GM12878 (cell line): ENCODE measurements around the gene GATA2. TPM values are rescaled to one million over a fixed set of nuclear protein-coding genes. Genes with fewer than 3 reads are reported as not detected.

Source experiments
- ATAC-seq: fragments of 200-7000 bp; cut with Tn5 transposase; 3 replicates; pipeline ENCODE4 v1.9.1; 2020; ENCODE audit warnings: mild to moderate bottlenecking, moderate library complexity
- BruUV-seq: library from RNA; stranded (reverse); fragments of 400-500 nt; replicated peaks from 2 replicates; lab custom pipeline; 2021; lab: Mats Ljungman, UMichigan
- CTCF ChIA-PET: fragments of 300-600 bp; sonication (Branson Sonifier 250); formaldehyde crosslinking; extraction: SDS; loops from one replicate; lab custom pipeline; 2021; ENCODE audit warnings: inconsistent platforms; lab: Yijun Ruan, JAX
- POLR2A ChIA-PET: fragments of 350-600 bp; formaldehyde crosslinking; extraction: SDS; loops from one replicate; lab custom pipeline; 2021; ENCODE audit warnings: inconsistent platforms; lab: Charles Lee
- RAD21 ChIA-PET: fragments of 300-600 bp; sonication (Branson Sonifier 250); formaldehyde crosslinking; loops from one replicate; lab custom pipeline; 2023; ENCODE audit warnings: antibody characterized with exemption; ENCODE audit not compliant: unreplicated experiment; lab: Charles Lee
- SMC1A ChIA-PET: fragments of 300-600 bp; sonication (Branson Sonifier 250); formaldehyde crosslinking; loops from one replicate; lab custom pipeline; 2023; ENCODE audit not compliant: unreplicated experiment, uncharacterized antibody; lab: Charles Lee
- DNase-seq: peaks from one replicate; pipeline ENCODE4 v3.0.0-alpha.2; 2011; ENCODE audit warnings: low read depth, low spot score
- FAIRE-seq: peaks from 3 replicates; lab custom pipeline; 2011; peaks lifted over from hg19 to GRCh38; lab: Jason Lieb, UNC
- H2AFZ ChIP-seq: 2 replicates; pipeline ENCODE4 v1.6.0; 2011; ENCODE audit warnings: low read depth, low read length, control low read depth; ENCODE audit not compliant: control insufficient read depth
- H3K27ac ChIP-seq: 2 replicates; pipeline ENCODE4 v1.5.1; 2011; ENCODE audit warnings: control low read depth; ENCODE audit not compliant: control insufficient read depth, insufficient read depth
- H3K27me3 ChIP-seq, 2 experiments: replicated peaks in 1 of 2; 2 replicates each; pipeline versions ENCODE4 v1.6.0 to v1.6.1; 2011; ENCODE audit warnings: low read length in 1 of 2; ENCODE audit not compliant: control insufficient read depth in 2 of 2, insufficient read depth in 2 of 2
- H3K36me3 ChIP-seq, 2 experiments: 2 replicates each; pipeline ENCODE4 v1.5.1; 2011; ENCODE audit warnings: low read length in 1 of 2; ENCODE audit not compliant: control insufficient read depth in 2 of 2, insufficient read depth in 2 of 2
- H3K4me1 ChIP-seq: 2 replicates; pipeline ENCODE4 v1.6.1; 2011; ENCODE audit warnings: mild to moderate bottlenecking, low read length, moderate library complexity, mixed read lengths; ENCODE audit not compliant: control insufficient read depth, insufficient read depth
- H3K4me2 ChIP-seq: 2 replicates; pipeline ENCODE4 v1.6.0; 2011; ENCODE audit warnings: control low read depth; ENCODE audit not compliant: control insufficient read depth, insufficient read depth
- H3K4me3 ChIP-seq: fragments of 200-600 bp; sonication (generic); 2 replicates; pipeline ENCODE4 v1.5.1; 2016
- H3K79me2 ChIP-seq: 2 replicates; pipeline ENCODE4 v1.6.0; 2011; ENCODE audit warnings: low read length; ENCODE audit not compliant: control insufficient read depth, insufficient read depth
- H3K9ac ChIP-seq: 2 replicates; pipeline ENCODE4 v1.8.0; 2011; ENCODE audit warnings: low read length, control low read depth, mixed read lengths; ENCODE audit not compliant: control insufficient read depth, insufficient read depth
- H3K9me3 ChIP-seq: replicated peaks from 3 replicates; pipeline ENCODE4 v1.5.1; 2011; ENCODE audit warnings: mild to moderate bottlenecking, low read length; ENCODE audit not compliant: control insufficient read depth, insufficient read depth
- H4K20me1 ChIP-seq: 2 replicates; pipeline ENCODE4 v1.6.0; 2011; ENCODE audit not compliant: control insufficient read depth, insufficient read depth
- HCFC1 ChIP-seq: fragments of 150-350 bp; IDR thresholded peaks from 2 replicates; pipeline ENCODE4 v1.6.1; 2014; ENCODE audit warnings: low read length
- HDAC2 ChIP-seq: fragments of 200-600 bp; sonication (generic); IDR thresholded peaks from 2 replicates; pipeline ENCODE4 v1.6.1; 2017
- NR2C2 ChIP-seq: IDR thresholded peaks from 2 replicates; pipeline ENCODE4 v1.6.1; 2011; ENCODE audit warnings: borderline replicate concordance, low read depth; ENCODE audit not compliant: control insufficient read depth, insufficient read length
- POLR2A ChIP-seq: IDR thresholded peaks from 2 replicates; pipeline ENCODE4 v1.6.1; 2011; ENCODE audit warnings: low read depth, mild to moderate bottlenecking, low read length
- SIN3A ChIP-seq: IDR thresholded peaks from 2 replicates; pipeline ENCODE4 v1.6.1; 2012; ENCODE audit warnings: low read depth, low read length, improper control_type of control experiment
- SMAD1 ChIP-seq: fragments of 450-650 bp; IDR thresholded peaks from 2 replicates; pipeline ENCODE4 v1.6.1; 2018; ENCODE audit warnings: mild to moderate bottlenecking, low read depth; ENCODE audit not compliant: partially characterized antibody
- SP1 ChIP-seq: IDR thresholded peaks from one replicate; pipeline ENCODE4 v1.6.1; 2011; ENCODE audit warnings: low read depth, low read length
- SRF ChIP-seq, 2 experiments: IDR thresholded peaks; 2 replicates each; pipeline ENCODE4 v1.6.1; 2011; ENCODE audit warnings: low read depth in 2 of 2, low read length in 2 of 2, mild to moderate bottlenecking in 1 of 2, moderate library complexity in 1 of 2
- SUZ12 ChIP-seq: fragments of 200-600 bp; sonication (generic); IDR thresholded peaks from one replicate; pipeline ENCODE4 v1.6.1; 2018; ENCODE audit warnings: antibody characterized with exemption, mild to moderate bottlenecking; ENCODE audit not compliant: unreplicated experiment
- ZNF217 ChIP-seq: fragments of 450-650 bp; IDR thresholded peaks from 2 replicates; pipeline ENCODE4 v1.6.1; 2017; ENCODE audit warnings: antibody characterized with exemption, mild to moderate bottlenecking
- ZZZ3 ChIP-seq: IDR thresholded peaks from 2 replicates; pipeline ENCODE4 v1.6.1; 2011; ENCODE audit warnings: low read depth; ENCODE audit not compliant: control insufficient read depth, insufficient read length
- WGBS: methylation state at CpG from one replicate; pipeline ENCODE4 v1.1.6; 2016; ENCODE audit warnings: low lambda C conversion rate; ENCODE audit not compliant: insufficient replicate concordance, insufficient coverage; ENCODE audit errors: missing lambda C conversion rate; 5-methylcytosine and 5-hydroxymethylcytosine counted together
- in situ Hi-C: fragments of 300-500 bp; cut with MboI; formaldehyde crosslinking; loops from 9 replicates; pipeline ENCODE4 v1.14.3; 2018; ENCODE audit warnings: mixed read lengths
- intact Hi-C: fragments of 100-400 bp; cut with micrococcal nuclease; formaldehyde crosslinking; loops from one replicate; pipeline ENCODE4 v1.14.2; 2022; ENCODE audit not compliant: unreplicated experiment
- polyA plus RNA-seq, 11 experiments: library from polyadenylated mRNA; depleted of rRNA in 4 of 11; unstranded in 6 of 11; stranded (reverse) in 5 of 11; fragments of >200 nt; fragmentation: Nextera tagmentation in 4 of 11; fragmentation: Illumina TruSeq in 1 of 11; extraction: Ambion mirVana in 4 of 11; extraction: Trizol in 1 of 11; gene quantifications; 1 replicate in 1 of 11; 2 replicates in 10 of 11; pipeline versions ENCODE4 v1.2.1 to v1.2.3, GENCODE V29; 2011 to 2016; ENCODE audit warnings: inconsistent platforms in 2 of 11, missing spikeins in 2 of 11, low read depth in 1 of 11
- total RNA-seq, 4 experiments: library from RNA; depleted of rRNA in 3 of 4; stranded (reverse); fragments of >200 nt in 3 of 4; fragmentation: Illumina TruSeq in 1 of 4; extraction: Trizol in 1 of 4; gene quantifications; 2 replicates each; pipeline versions ENCODE4 v1.2.1 to v1.2.3, GENCODE V29; 2013 to 2021
- TF ChIP-seq, protein P1 (sequence below): fragments of 450-650 bp; IDR thresholded peaks from 2 replicates; pipeline ENCODE4 v1.6.1; 2017; ENCODE audit warnings: mild to moderate bottlenecking, moderate library complexity

GATA2 gene
- total and polyA plus RNA-seq, 10 of the 15 experiments (the other 5 are each of a cell fraction or from before 2014, with no cell fraction given): 0.56 TPM; not detected in 9

DNA sequence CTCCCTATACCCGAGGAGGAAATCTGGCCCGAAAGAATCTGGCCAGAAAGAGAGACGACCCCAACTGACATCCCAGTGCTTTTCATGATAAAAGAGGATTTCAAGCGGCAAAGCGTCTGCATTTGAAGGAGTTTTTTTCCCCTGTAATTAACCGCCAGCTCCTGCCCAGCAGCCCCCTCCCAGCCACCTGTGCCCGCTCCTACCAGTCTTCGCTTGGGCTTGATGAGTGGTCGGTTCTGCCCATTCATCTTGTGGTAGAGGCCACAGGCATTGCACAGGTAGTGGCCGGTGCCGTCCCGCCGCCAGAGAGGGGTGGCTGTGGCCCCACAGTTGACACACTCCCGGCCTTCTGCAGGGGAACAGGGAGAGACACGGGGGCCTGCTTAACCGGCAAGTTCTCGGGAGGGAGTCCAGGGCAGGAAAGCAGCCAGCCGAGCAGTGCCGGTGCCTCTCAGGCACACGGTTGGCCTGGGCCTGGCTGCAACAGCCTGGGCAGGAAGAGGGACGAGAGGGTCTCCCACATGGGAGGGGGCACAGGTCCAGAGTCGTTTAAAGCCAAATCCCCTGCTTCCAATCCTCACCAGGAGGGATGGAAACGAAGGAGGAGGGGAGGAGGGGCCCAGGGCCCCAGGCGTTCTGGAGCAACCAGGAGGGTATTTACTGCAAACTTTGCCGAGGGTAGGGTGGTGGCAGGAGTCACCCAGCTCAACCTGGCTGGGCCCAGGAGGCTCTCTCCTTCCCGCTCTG is 9.2 kb downstream of the GATA2 start:
- POLR2A ChIA-PET: interaction anchor here (0.6 kb wide), 1 partner anchor 93 kb away, joined by 3 read pairs; no protein-coding TSS in a partner anchor
- DNase-seq: no peak
- RAD21 ChIA-PET: no interaction called here
- H3K27ac ChIP-seq: no peak overlapping the region
- no peaks in the 10 kb centered on the region for H3K79me2 ChIP-seq
- CTCF ChIA-PET: interaction anchor here (0.7 kb wide), 1 partner anchor 56 kb away, joined by 3 read pairs; no protein-coding TSS in a partner anchor
- H3K4me3 ChIP-seq: no peak overlapping the region
- WGBS: 25% methylated on average over 26 of the region's 26 CpGs
- H3K4me2 ChIP-seq: no peak overlapping the region
- H3K9ac ChIP-seq: no peak overlapping the region
- BruUV-seq: no TSS peak
- in situ Hi-C loops: no loop called here
- H3K9me3 ChIP-seq: no peaks in the 10 kb centered on the region
- H2AFZ ChIP-seq: no peak overlapping the region
- intact Hi-C loops: no loop called here
- H3K4me1 ChIP-seq: no peaks in the 10 kb centered on the region
- H3K36me3 ChIP-seq: no peaks in the 10 kb centered on the region
- H4K20me1 ChIP-seq: no peaks in the 10 kb centered on the region
- FAIRE-seq: no peak
- no peak for ATAC-seq
- H3K27me3 ChIP-seq: peaks cover 16 to 26% of the 10 kb centered on the region in 2 experiments
- TF ChIP-seq NR2C2 (no peak), SRF (IDR thresholded peaks at IDR 0.05; ENCODE audit: low read depth in 2 of 2, low read length in 2 of 2) (no peak), SMAD1 (no peak), HDAC2 (no peak), ZNF217 (no peak), SP1 (no peak), SUZ12 (no peak), SIN3A (no peak), POLR2A (no peak), ZZZ3 (no peak), HCFC1 (no peak)
- TF ChIP-seq, protein P1, sequence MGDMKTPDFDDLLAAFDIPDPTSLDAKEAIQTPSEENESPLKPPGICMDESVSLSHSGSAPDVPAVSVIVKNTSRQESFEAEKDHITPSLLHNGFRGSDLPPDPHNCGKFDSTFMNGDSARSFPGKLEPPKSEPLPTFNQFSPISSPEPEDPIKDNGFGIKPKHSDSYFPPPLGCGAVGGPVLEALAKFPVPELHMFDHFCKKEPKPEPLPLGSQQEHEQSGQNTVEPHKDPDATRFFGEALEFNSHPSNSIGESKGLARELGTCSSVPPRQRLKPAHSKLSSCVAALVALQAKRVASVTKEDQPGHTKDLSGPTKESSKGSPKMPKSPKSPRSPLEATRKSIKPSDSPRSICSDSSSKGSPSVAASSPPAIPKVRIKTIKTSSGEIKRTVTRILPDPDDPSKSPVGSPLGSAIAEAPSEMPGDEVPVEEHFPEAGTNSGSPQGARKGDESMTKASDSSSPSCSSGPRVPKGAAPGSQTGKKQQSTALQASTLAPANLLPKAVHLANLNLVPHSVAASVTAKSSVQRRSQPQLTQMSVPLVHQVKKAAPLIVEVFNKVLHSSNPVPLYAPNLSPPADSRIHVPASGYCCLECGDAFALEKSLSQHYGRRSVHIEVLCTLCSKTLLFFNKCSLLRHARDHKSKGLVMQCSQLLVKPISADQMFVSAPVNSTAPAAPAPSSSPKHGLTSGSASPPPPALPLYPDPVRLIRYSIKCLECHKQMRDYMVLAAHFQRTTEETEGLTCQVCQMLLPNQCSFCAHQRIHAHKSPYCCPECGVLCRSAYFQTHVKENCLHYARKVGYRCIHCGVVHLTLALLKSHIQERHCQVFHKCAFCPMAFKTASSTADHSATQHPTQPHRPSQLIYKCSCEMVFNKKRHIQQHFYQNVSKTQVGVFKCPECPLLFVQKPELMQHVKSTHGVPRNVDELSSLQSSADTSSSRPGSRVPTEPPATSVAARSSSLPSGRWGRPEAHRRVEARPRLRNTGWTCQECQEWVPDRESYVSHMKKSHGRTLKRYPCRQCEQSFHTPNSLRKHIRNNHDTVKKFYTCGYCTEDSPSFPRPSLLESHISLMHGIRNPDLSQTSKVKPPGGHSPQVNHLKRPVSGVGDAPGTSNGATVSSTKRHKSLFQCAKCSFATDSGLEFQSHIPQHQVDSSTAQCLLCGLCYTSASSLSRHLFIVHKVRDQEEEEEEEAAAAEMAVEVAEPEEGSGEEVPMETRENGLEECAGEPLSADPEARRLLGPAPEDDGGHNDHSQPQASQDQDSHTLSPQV: no peak
- TF ChIP-seq, all 136 proteins: peak for 0
- SMC1A ChIA-PET: interaction anchor here (0.9 kb wide), 1 partner anchor 123 kb away, joined by 3 read pairs; no protein-coding TSS in a partner anchor
